DND-41 (cell line): ENCODE measurements around the gene RIF1.

Experiments
- ATAC-seq: fragments of 200-7000 bp; cut with Tn5 transposase; 3 replicates; pipeline ENCODE4 v1.9.1; 2021; ENCODE audit warnings: low read depth; ENCODE audit not compliant: insufficient read depth
- DNase-seq: peaks from one replicate; pipeline ENCODE4 v3.0.0-alpha.2; 2020
- H2AFZ ChIP-seq: 2 replicates; pipeline ENCODE4 v1.6.0; 2012; ENCODE audit warnings: low read depth, low read length
- H3K27ac ChIP-seq: 2 replicates; pipeline ENCODE4 v1.5.1; 2012; ENCODE audit warnings: low read length, inconsistent platforms
- H3K27me3 ChIP-seq: fragments of 200-600 bp; sonication (generic); 2 replicates; pipeline ENCODE4 v1.6.0; 2012; ENCODE audit warnings: low read length, mild to moderate bottlenecking, inconsistent platforms; ENCODE audit not compliant: insufficient read depth, poor library complexity
- H3K36me3 ChIP-seq: 2 replicates; pipeline ENCODE4 v1.5.1; 2012; ENCODE audit warnings: low read length, inconsistent platforms; ENCODE audit not compliant: insufficient read depth
- H3K4me1 ChIP-seq: 2 replicates; pipeline ENCODE4 v1.5.1; 2012; ENCODE audit warnings: mild to moderate bottlenecking, low read length; ENCODE audit not compliant: insufficient read depth
- H3K4me2 ChIP-seq: 2 replicates; pipeline ENCODE4 v1.6.0; 2012; ENCODE audit warnings: mild to moderate bottlenecking, moderate library complexity, low read length, inconsistent platforms; ENCODE audit not compliant: insufficient read depth
- H3K4me3 ChIP-seq, 2 experiments: fragments of 200-600 bp in 1 of 2; shearing (Covaris generic) in 1 of 2; 2 replicates each; pipeline ENCODE4 v1.5.1; 2012 to 2016; ENCODE audit warnings: inconsistent platforms in 2 of 2, low read length in 2 of 2, mild to moderate bottlenecking in 2 of 2, low read depth in 1 of 2, moderate library complexity in 1 of 2
- H3K79me2 ChIP-seq: 2 replicates; pipeline ENCODE4 v1.6.0; 2012; ENCODE audit warnings: low read length, inconsistent platforms; ENCODE audit not compliant: insufficient read depth
- H3K9ac ChIP-seq: 2 replicates; pipeline ENCODE4 v1.6.0; 2012; ENCODE audit warnings: low read depth, mild to moderate bottlenecking, inconsistent platforms, low read length, moderate library complexity
- H3K9me3 ChIP-seq: 2 replicates; pipeline ENCODE4 v1.5.1; 2012; ENCODE audit warnings: low read length, moderate library complexity, mild to moderate bottlenecking, inconsistent platforms; ENCODE audit not compliant: insufficient read depth, severe bottlenecking
- H4K20me1 ChIP-seq: 2 replicates; pipeline ENCODE4 v1.6.0; 2012; ENCODE audit warnings: low read length; ENCODE audit not compliant: insufficient read depth
- CTCF ChIP-seq: IDR thresholded peaks from 2 replicates; pipeline ENCODE4 v1.5.1; 2012; ENCODE audit warnings: borderline replicate concordance, low read length, moderate library complexity, mild to moderate bottlenecking; ENCODE audit not compliant: poor library complexity, severe bottlenecking; ENCODE audit errors: extremely low read depth
- EZH2 ChIP-seq: IDR thresholded peaks from 3 replicates; pipeline ENCODE4 v1.6.1; 2012; ENCODE audit warnings: borderline replicate concordance, low read depth, mild to moderate bottlenecking, moderate library complexity, low read length, inconsistent platforms; ENCODE audit not compliant: severe bottlenecking

RIF1 gene

DNA sequence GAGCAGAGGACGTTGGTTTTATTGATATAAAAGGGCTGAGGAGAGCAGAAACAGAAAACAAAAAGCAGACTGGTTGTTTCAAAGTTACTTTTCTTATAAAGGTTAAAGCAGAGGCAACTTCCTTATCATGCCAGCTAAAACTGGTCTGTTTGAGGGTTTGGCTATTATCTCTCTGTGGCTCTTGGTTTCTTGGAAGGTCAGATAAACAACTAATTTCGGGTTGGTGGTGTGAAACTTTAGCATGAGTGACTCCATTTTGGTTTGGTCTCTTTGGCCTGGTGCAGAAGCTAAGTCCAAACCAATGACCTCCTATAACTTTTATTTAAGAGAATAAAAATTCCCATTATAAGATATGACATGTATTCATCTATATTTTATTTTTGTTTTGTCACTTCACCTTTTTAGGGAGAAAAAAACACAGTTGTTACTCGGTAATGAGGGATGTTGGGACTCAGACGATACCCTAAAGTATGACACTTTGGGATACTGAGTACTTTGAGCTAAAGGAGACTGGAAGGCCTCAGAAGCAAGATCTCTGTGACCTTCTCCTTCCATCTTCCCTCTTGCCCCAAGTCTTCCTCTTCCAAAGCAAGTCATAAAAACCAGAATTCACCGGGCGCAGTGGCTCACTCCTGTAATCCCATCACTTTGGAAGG, 29.0 kb upstream of the RIF1 start:
- H3K9ac ChIP-seq: no peak overlapping the region
- ATAC-seq: no peak
- no peaks in the 10 kb centered on the region for H3K27me3 ChIP-seq
- H3K4me3 ChIP-seq: no peak overlapping the region
- no peaks in the 10 kb centered on the region for H3K36me3 ChIP-seq
- no peaks in the 10 kb centered on the region for H4K20me1 ChIP-seq
- H3K9me3 ChIP-seq: no peaks in the 10 kb centered on the region
- H3K4me2 ChIP-seq: no peak overlapping the region
- no peak overlapping the region for H2AFZ ChIP-seq
- TF ChIP-seq EZH2: no peak
- TF ChIP-seq CTCF: no peak
- H3K79me2 ChIP-seq: no peaks in the 10 kb centered on the region
- peaks cover 8% of the 10 kb centered on the region; the same call in 1 of the 2 replicates for H3K4me1 ChIP-seq
- H3K27ac ChIP-seq: no peak overlapping the region
- no peak for DNase-seq

DNA sequence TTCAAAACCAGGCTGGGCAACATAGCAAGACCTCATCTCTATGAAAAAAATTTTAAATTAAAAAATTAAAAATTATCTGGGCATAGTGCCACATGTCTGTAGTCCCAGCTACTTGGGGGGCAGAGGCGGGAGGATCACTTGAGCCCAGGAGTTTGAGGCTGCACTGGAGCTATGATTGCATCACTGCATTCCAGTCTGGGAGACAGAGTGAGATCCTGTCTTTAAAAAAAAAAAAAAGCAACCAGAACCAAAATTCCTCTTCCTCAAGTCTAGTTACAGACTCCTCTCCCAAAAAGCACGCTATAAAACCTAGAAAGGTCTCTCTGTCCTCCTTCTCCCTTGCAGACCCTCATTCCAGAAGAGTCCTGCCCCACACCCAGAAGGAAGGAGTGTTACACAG, 28.4 kb upstream of the RIF1 start:
- Histone ChIP-seq H3K9me3 (no peaks in the 10 kb centered on the region), H3K27ac (no peak overlapping the region), H3K4me1 (peaks cover 8% of the 10 kb centered on the region; the same call in 1 of the 2 replicates), H4K20me1 (no peaks in the 10 kb centered on the region), H2AFZ (no peak overlapping the region), H3K79me2 (no peaks in the 10 kb centered on the region), H3K4me2 (no peak overlapping the region), H3K36me3 (no peaks in the 10 kb centered on the region), H3K27me3 (no peaks in the 10 kb centered on the region), H3K9ac (no peak overlapping the region), H3K4me3 (no peak overlapping the region)
- ATAC-seq (no peak), DNase-seq (no peak)
- TF ChIP-seq EZH2: no peak
- no peak for TF ChIP-seq CTCF

GRCh38 chr2:151388011-151388410, 21.7 kb upstream of the RIF1 start:
- no peak for TF ChIP-seq EZH2
- TF ChIP-seq CTCF: no peak
- DNase-seq (no peak), ATAC-seq (no peak)
- Histone ChIP-seq H3K27me3 (no peaks in the 10 kb centered on the region), H2AFZ (no peak overlapping the region), H3K9me3 (no peaks in the 10 kb centered on the region), H3K36me3 (no peaks in the 10 kb centered on the region), H3K27ac (no peak overlapping the region), H3K79me2 (no peaks in the 10 kb centered on the region), H3K9ac (no peak overlapping the region), H4K20me1 (no peaks in the 10 kb centered on the region), H3K4me3 (no peak overlapping the region), H3K4me1 (no peaks in the 10 kb centered on the region), H3K4me2 (no peak overlapping the region)
